Keratinocyte (primary cell): ENCODE results near the gene IST1.

Experiments
- CTCF ChIP-seq, 3 experiments: IDR thresholded peaks in 1 of 3; conservative IDR thresholded peaks in 1 of 3; optimal IDR thresholded peaks in 1 of 3; 2 replicates in 2 of 3; 3 replicates in 1 of 3; pipeline versions ENCODE3 to v1.5.1; 2011; ENCODE audit warnings: low read length in 3 of 3, mild to moderate bottlenecking in 3 of 3, moderate library complexity in 2 of 3, control low read depth in 1 of 3, inconsistent platforms in 1 of 3; ENCODE audit not compliant: insufficient read depth in 2 of 3; ENCODE audit errors: extremely low read depth in 1 of 3
- EZH2 ChIP-seq: IDR thresholded peaks from one replicate; pipeline ENCODE4 v1.6.1; 2012; ENCODE audit warnings: inconsistent platforms, mild to moderate bottlenecking, low read length, moderate library complexity

GRCh38 chr16:71963125-71963875 is 68.0 kb downstream of the IST1 start:
- no peak for TF ChIP-seq CTCF (optimal IDR thresholded peaks at IDR 0.05 in 1 of 3, IDR thresholded peaks at IDR 0.05 in 1 of 3, conservative IDR thresholded peaks at IDR 0.05 in 1 of 3; ENCODE audit: extremely low read depth in 1 of 3, insufficient read depth in 2 of 3, low read length in 3 of 3)
- TF ChIP-seq EZH2: no peak
